Heart left ventricle (tissue), 16 donors: ENCODE results near the gene EFNA5. TPM values are rescaled to one million over a fixed set of nuclear protein-coding genes. Genes with fewer than 3 reads are reported as not detected.

Source experiments
- ATAC-seq, 4 donors: fragments of 200-7000 bp; cut with Tn5 transposase; one replicate each; pipeline ENCODE4 v1.9.1; 2020 to 2022; ENCODE audit warnings: moderate library complexity in 4 of 4, mild to moderate bottlenecking in 3 of 4, moderate number of reproducible peaks in 1 of 4
- DNase-seq, 5 donors: peaks; one replicate each; pipeline ENCODE4 v3.0.0-alpha.2; 2020
- H3K27ac ChIP-seq, 12 donors: fragments of 200-600 bp; sonication (generic) in 4 of 12; one replicate each; pipeline versions ENCODE4 v1.5.0 to v1.8.0; 2016 to 2022; ENCODE audit warnings: mild to moderate bottlenecking in 2 of 12
- H3K27me3 ChIP-seq, 9 donors: fragments of 200-600 bp; sonication (generic) in 2 of 9; one replicate each; pipeline versions ENCODE4 v1.5.1 to v1.8.0; 2016 to 2022; ENCODE audit warnings: mild to moderate bottlenecking in 3 of 9
- H3K36me3 ChIP-seq, 9 donors: fragments of 200-600 bp; sonication (generic) in 2 of 9; one replicate each; pipeline versions ENCODE4 v1.5.0 to v1.8.0; 2018 to 2022; ENCODE audit warnings: mild to moderate bottlenecking in 2 of 9
- H3K4me1 ChIP-seq, 12 donors: fragments of 200-600 bp; sonication (generic) in 4 of 12; one replicate each; pipeline versions ENCODE4 v1.5.0 to v1.8.0; 2016 to 2022; ENCODE audit warnings: mild to moderate bottlenecking in 3 of 12
- H3K4me3 ChIP-seq, 12 donors: fragments of 200-600 bp; sonication (generic) in 4 of 12; one replicate each; pipeline versions ENCODE4 v1.5.0 to v1.8.0; 2017 to 2022; ENCODE audit warnings: mild to moderate bottlenecking in 9 of 12, moderate library complexity in 4 of 12
- H3K9me3 ChIP-seq, 12 donors: fragments of 200-600 bp; sonication (generic) in 4 of 12; one replicate each; pipeline versions ENCODE4 v1.5.0 to v1.8.0; 2016 to 2022; ENCODE audit warnings: mild to moderate bottlenecking in 1 of 12
- POLR2A ChIP-seq, 2 donors: fragments of 450-650 bp; IDR thresholded peaks; one replicate each; pipeline ENCODE4 v1.6.1; 2017; ENCODE audit warnings: antibody characterized with exemption in 2 of 2, mild to moderate bottlenecking in 2 of 2, moderate library complexity in 2 of 2
- WGBS, 4 donors: extraction: QIAGEN DNeasy Blood & Tissue Kit in 2 of 4; methylation state at CpG; one replicate each; pipeline versions ENCODE4 v1.1.5 to v1.1.7; 2013 to 2018; 5-methylcytosine and 5-hydroxymethylcytosine counted together
- intact Hi-C, 10 donors: fragments of 100-400 bp; cut with DNase I; formaldehyde crosslinking; loops; one replicate each; pipeline versions ENCODE4 v1.11.1 to v1.14.2; 2022
- polyA plus RNA-seq, 2 donors: library from polyadenylated mRNA; stranded (reverse); fragments of 200-250 nt; gene quantifications; one replicate each; pipeline ENCODE4 v1.2.3, GENCODE V29; 2013
- total RNA-seq, 9 donors: library from RNA; depleted of rRNA in 2 of 9; stranded (reverse); fragments of >200 nt in 2 of 9; fragmentation: NEBNext Ultra II Directional in 3 of 9; extraction: Animal tissue kit (Norgen Biotek cat#: 25700) in 3 of 9; gene quantifications; one replicate each; pipeline versions ENCODE4 v1.1.0 to v1.2.4, GENCODE V29; 2016 to 2023
- TF ChIP-seq, protein P1 (sequence below), 12 donors: fragments of 200-600 bp; sonication (generic) in 4 of 12; IDR thresholded peaks; one replicate each; pipeline versions ENCODE4 v1.5.0 to v1.8.0; 2018 to 2022; ENCODE audit warnings: antibody characterized with exemption in 12 of 12, mild to moderate bottlenecking in 5 of 12
- donor health status: ischemic (EF 13 %, LVEDD 7.1; RV severe dilation, severe dysfunction).
- donor health status: healthy with polysubstance abuse.
- donor health status: DM: no; HTN: yes; CAD: no.
- donor health status: DM: no; HTN: no; CAD: no.
- donor health status: ischemic (EF 25% LVEDD 6.9; RV normal size, moderate dysfunction).
- donor health status: ischemic (EF 25% LVEDD 5.7; RV mildly dilated, moderate dysfunction).
- donor health status: healthy.
- donor health status: DM: yes; HTN: yes; CAD: no.
- donor health status: ischemic (EF 35%, LVEDD 5.7; RV mildly dilated, moderate dysfunction).
- donor health status: nonischemic (EF 11% LVEDD 7.7; RV severe dilation, severe dysfunction).
- donor health status: DM: yes; HTN: yes; CAD: no.
- donor health status: PGD.
- donor health status: ischemic (EF 29% LVEDD 5.4; RV normal size, mild dysfunction).
- donor health status: nonischemic (EF 23%, LVEDD 6.1; RV moderate dilation, normal function).

EFNA5 gene
- total and polyA plus RNA-seq, 11 donors = 6.1 to 58.4 (median 28.3) TPM

DNA sequence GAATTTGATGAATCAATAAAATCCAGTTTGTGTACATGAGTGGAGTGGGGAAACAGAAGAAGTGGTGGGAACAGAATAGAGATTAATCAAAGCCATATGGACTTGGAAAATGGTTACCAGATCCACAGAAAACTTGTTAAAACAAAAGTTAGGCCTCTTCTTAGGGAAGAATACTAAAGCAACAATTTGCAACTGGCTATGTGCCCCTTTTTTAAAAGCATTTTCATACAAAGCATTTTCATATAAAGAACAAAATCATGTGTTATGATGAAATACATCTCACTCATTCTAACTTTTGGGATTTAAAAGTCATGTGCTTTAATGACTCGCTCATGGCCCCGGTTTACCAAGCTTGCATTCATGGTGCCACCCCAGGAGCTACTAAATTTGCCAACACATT, 276.9 kb downstream of the EFNA5 start:
- peaks cover 0 to 20% (median 9%) of the 10 kb centered on the region in 12 donors for H3K4me1 ChIP-seq
- DNase-seq (no peak), ATAC-seq (no peak)
- no peaks in the 10 kb centered on the region for H3K36me3 ChIP-seq
- intact Hi-C loops = loop anchor here in 1 of 10 donors (10.0 kb wide), 1 partner anchor 181 kb away; no protein-coding TSS in a partner anchor
- no peaks in the 10 kb centered on the region for H3K27me3 ChIP-seq
- no peak overlapping the region for H3K4me3 ChIP-seq
- H3K9me3 ChIP-seq = no peaks in the 10 kb centered on the region
- TF ChIP-seq, protein P1, sequence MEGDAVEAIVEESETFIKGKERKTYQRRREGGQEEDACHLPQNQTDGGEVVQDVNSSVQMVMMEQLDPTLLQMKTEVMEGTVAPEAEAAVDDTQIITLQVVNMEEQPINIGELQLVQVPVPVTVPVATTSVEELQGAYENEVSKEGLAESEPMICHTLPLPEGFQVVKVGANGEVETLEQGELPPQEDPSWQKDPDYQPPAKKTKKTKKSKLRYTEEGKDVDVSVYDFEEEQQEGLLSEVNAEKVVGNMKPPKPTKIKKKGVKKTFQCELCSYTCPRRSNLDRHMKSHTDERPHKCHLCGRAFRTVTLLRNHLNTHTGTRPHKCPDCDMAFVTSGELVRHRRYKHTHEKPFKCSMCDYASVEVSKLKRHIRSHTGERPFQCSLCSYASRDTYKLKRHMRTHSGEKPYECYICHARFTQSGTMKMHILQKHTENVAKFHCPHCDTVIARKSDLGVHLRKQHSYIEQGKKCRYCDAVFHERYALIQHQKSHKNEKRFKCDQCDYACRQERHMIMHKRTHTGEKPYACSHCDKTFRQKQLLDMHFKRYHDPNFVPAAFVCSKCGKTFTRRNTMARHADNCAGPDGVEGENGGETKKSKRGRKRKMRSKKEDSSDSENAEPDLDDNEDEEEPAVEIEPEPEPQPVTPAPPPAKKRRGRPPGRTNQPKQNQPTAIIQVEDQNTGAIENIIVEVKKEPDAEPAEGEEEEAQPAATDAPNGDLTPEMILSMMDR (IDR thresholded peaks at IDR 0.05) = no peak
- TF ChIP-seq POLR2A (IDR thresholded peaks at IDR 0.05) = no peak
- no peak overlapping the region for H3K27ac ChIP-seq
- WGBS, 4 donors = 93 to 96% (median 95%) methylated on average over 2 of the region's 2 CpGs

DNA sequence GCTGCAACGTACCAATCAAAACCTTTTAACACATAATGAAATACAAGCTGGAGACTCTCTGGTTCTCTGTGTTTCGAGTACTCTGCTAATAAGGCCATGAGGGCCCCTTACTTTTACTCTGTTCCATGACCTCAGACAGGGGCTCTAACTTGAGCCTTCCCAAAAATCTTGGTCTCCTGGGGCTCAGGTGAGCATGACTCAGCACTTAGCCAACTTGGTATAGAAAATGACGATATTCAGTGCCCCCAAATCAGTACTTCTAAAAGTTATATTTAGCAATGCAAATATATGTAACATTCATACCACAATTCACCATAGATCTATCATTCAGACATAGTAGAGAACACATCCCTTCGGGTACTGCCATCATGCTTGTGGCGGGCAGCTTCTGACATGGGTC, 278.9 kb downstream of the EFNA5 start:
- TF ChIP-seq, protein P1 (IDR thresholded peaks at IDR 0.05) = no peak
- TF ChIP-seq POLR2A (IDR thresholded peaks at IDR 0.05) = no peak
- Histone ChIP-seq H3K36me3 (no peaks in the 10 kb centered on the region), H3K4me3 (no peak overlapping the region), H3K27ac (no peak overlapping the region), H3K9me3 (no peaks in the 10 kb centered on the region), H3K27me3 (no peaks in the 10 kb centered on the region), H3K4me1 (peaks cover 0 to 34% (median 19%) of the 10 kb centered on the region in 12 donors)
- no peak for DNase-seq
- ATAC-seq = no peak
- 92 to 95% (median 93%) methylated on average over 5 of the region's 5 CpGs for WGBS, 4 donors
- intact Hi-C loops = loop anchor here in 1 of 10 donors (10.0 kb wide), 1 partner anchor 183 kb away; no protein-coding TSS in a partner anchor

GRCh38 chr5:107389775-107390148, 281.0 kb downstream of the EFNA5 start:
- intact Hi-C loops = loop anchor here in 3 of 10 donors (5.0 to 10.0 kb wide), 4 partner anchors 155 to 283 kb away; partner anchors contain the start of gene EFNA5 (in 2 of the 3)
- WGBS, 4 donors = 41 to 52% (median 49%) methylated on average over 1 of the region's 1 CpG
- ATAC-seq (no peak), DNase-seq (no peak)
- Histone ChIP-seq H3K4me1 (peaks cover 0 to 34% (median 17%) of the 10 kb centered on the region in 12 donors), H3K27ac (peak overlapping the region in 5 of 12 donors; percentile 15 to 74 (median 66)), H3K4me3 (no peak overlapping the region), H3K36me3 (no peaks in the 10 kb centered on the region), H3K27me3 (no peaks in the 10 kb centered on the region), H3K9me3 (no peaks in the 10 kb centered on the region)
- TF ChIP-seq, protein P1 (IDR thresholded peaks at IDR 0.05) = no peak
- TF ChIP-seq POLR2A (IDR thresholded peaks at IDR 0.05) = no peak

GRCh38 chr5:107389130-107389774, 281.5 kb downstream of the EFNA5 start:
- H3K27ac ChIP-seq = peak overlapping the region; percentile 1 to 74 (median 60)

More at GRCh38 chr5:107389130-107389774, 281.5 kb downstream of the EFNA5 start:
- no peak overlapping the region for H3K4me3 ChIP-seq
- intact Hi-C loops = loop anchor here in 2 of 10 donors (5.0 to 10.0 kb wide), 4 partner anchors 156 to 283 kb away; partner anchors contain the start of gene EFNA5 (in 2 of the 2)
- DNase-seq (no peak), ATAC-seq (peak; percentile 70 to 81 (median 76))
- 31 to 44% (median 35%) methylated on average over 5 of the region's 5 CpGs for WGBS, 4 donors
- no peaks in the 10 kb centered on the region for H3K27me3 ChIP-seq
- TF ChIP-seq POLR2A (IDR thresholded peaks at IDR 0.05) = no peak
- TF ChIP-seq, protein P1 (IDR thresholded peaks at IDR 0.05) = peak in 3 of 12 donors; percentile 13 to 35 (median 25)
- peaks cover 0 to 34% (median 17%) of the 10 kb centered on the region in 12 donors for H3K4me1 ChIP-seq
- H3K36me3 ChIP-seq = no peaks in the 10 kb centered on the region
- no peaks in the 10 kb centered on the region for H3K9me3 ChIP-seq
